H1 (cell line): ENCODE data around the gene ITPK1.

Experiments
- BACH1 ChIP-seq: IDR thresholded peaks from 2 replicates; pipeline ENCODE4 v1.6.1; 2012; ENCODE audit warnings: low read length, improper control_type of control experiment
- CTCF ChIP-seq, 3 experiments: IDR thresholded peaks; 1 replicate in 2 of 3; 2 replicates in 1 of 3; pipeline versions ENCODE4 v1.5.1 to v1.6.1; 2011; ENCODE audit warnings: low read length in 3 of 3, mild to moderate bottlenecking in 3 of 3, inconsistent platforms in 2 of 3, low read depth in 1 of 3, moderate library complexity in 1 of 3; ENCODE audit not compliant: insufficient read depth in 1 of 3; ENCODE audit errors: control extremely low read depth in 1 of 3
- POLR2A ChIP-seq, 2 experiments: IDR thresholded peaks; 1 replicate in 1 of 2; 2 replicates in 1 of 2; pipeline ENCODE4 v1.6.1; 2011; ENCODE audit warnings: low read depth in 2 of 2, low read length in 2 of 2, mild to moderate bottlenecking in 2 of 2; ENCODE audit errors: control extremely low read depth in 1 of 2
- POLR2AphosphoS5 ChIP-seq: IDR thresholded peaks from 2 replicates; pipeline ENCODE4 v1.6.1; 2011; ENCODE audit warnings: low read depth, low read length
- RFX5 ChIP-seq: IDR thresholded peaks from 2 replicates; pipeline ENCODE4 v1.6.1; 2011; ENCODE audit warnings: low read depth, low read length, improper control_type of control experiment, borderline replicate concordance
- RNF2 ChIP-seq: fragments of 200-900, 300-1000 bp; sonication (generic); IDR thresholded peaks from 2 replicates; pipeline ENCODE4 v1.7.1; 2016; ENCODE audit warnings: borderline replicate concordance, low read depth, mild to moderate bottlenecking, antibody characterized with exemption, low read length; ENCODE audit not compliant: poor library complexity, severe bottlenecking; ENCODE audit errors: missing control alignments
- SP4 ChIP-seq: IDR thresholded peaks from 2 replicates; pipeline ENCODE4 v1.6.1; 2012; ENCODE audit warnings: low read length, inconsistent platforms
- TAF1 ChIP-seq: IDR thresholded peaks from 2 replicates; pipeline ENCODE4 v1.6.1; 2011; ENCODE audit warnings: mild to moderate bottlenecking, low read depth, low read length
- ZNF274 ChIP-seq: IDR thresholded peaks from 2 replicates; pipeline ENCODE4 v1.7.0; 2012; ENCODE audit warnings: low read length, borderline replicate concordance; ENCODE audit errors: extremely low read depth

DNA sequence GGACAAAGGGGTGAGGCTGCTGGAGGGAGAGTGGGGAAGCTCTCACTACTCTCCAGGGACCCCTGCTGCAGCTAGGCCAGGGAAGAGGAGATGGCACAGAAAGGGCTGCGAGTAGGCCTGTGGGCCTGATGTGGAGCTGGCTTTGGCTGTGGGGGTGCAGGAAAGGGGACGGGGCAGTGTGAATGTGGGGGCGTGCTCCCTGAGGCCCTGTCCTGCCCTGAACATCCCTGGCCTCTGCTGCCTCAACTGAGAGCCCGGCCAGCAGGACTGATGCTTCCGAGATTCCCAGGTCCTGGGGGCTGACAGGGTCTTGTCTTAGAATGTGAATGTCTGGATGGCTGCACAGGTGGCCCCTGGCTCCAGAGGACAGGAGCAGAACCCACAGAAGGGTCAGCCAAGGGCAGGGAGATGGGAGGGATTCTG is 128.6 kb downstream of the ITPK1 start:
- TF ChIP-seq TAF1 (no peak), CTCF (IDR thresholded peaks at IDR 0.05; ENCODE audit: control extremely low read depth in 1 of 3, insufficient read depth in 1 of 3, low read depth in 1 of 3, low read length in 3 of 3) (no peak), RFX5 (no peak), POLR2A (IDR thresholded peaks at IDR 0.05; ENCODE audit: control extremely low read depth in 1 of 2, low read depth in 2 of 2, low read length in 2 of 2) (no peak), SP4 (no peak), RNF2 (no peak), POLR2AphosphoS5 (no peak), BACH1 (no peak), ZNF274 (no peak)
